Measurements from ENCODE around the gene SEMA3A.

GRCh38 chr7:84219310-84219709, 24.7 kb upstream of the SEMA3A start:
- TF ChIP-seq EP300 (IDR thresholded peaks at IDR 0.05) (no peak), CTCF (IDR thresholded peaks at IDR 0.05) (no peak), POLR2A (IDR thresholded peaks at IDR 0.05) (no peak), POLR2AphosphoS5 (IDR thresholded peaks at IDR 0.05) (no peak)

Data from sigmoid colon (tissue), 4 donors.